ENCODE measurements around the gene ZBED6. TPM values are rescaled to one million over a fixed set of nuclear protein-coding genes. Genes with fewer than 3 reads are reported as not detected.
"Not testable (repeated sequence)": the region's sequence is repeated elsewhere in the genome, so short reads cannot be mapped to it uniquely, and the experiment has no call there.

The ZBED6 gene
- total and polyA plus RNA-seq, 9 donors: 7.0 to 23.9 (median 11.1) TPM

DNA sequence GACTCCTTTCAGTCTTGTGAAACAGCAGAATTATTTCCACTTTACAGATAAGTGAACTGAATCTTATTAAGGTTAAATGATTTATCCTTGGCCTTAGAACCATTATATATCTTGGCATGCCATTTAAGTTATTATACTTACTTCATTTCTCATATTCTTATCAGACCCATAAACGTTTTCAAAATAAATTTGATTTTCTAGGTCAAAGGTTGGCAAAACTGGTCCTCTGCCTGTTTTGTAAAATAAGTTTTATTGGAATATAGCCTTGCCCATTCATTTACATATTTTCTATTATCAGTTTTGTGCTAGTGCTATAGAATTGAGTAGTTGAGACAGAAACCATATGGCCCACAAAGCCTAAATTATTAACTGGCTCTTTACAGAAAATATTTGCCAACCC, 33.1 kb downstream of the ZBED6 start:
- Histone ChIP-seq H3K27me3 (ENCODE audit: control insufficient read depth, insufficient read depth, low read length) (no peaks in the 10 kb centered on the region), H3K36me3 (ENCODE audit: control insufficient read depth, insufficient read depth, low read length) (peaks cover 30% of the 10 kb centered on the region), H3K9me3 (replicated peaks; ENCODE audit: control insufficient read depth, low read depth, low read length) (no peaks in the 10 kb centered on the region), H3K4me1 (ENCODE audit: control insufficient read depth, insufficient read depth, low read length) (no peaks in the 10 kb centered on the region), H3K27ac (ENCODE audit: low read length) (no peak overlapping the region), H3K4me3 (ENCODE audit: low read length) (no peak overlapping the region)
- no peak for DNase-seq
- no CpG with 5 or more reads among the region's 1 CpG for WGBS (ENCODE audit: insufficient coverage)

DNA sequence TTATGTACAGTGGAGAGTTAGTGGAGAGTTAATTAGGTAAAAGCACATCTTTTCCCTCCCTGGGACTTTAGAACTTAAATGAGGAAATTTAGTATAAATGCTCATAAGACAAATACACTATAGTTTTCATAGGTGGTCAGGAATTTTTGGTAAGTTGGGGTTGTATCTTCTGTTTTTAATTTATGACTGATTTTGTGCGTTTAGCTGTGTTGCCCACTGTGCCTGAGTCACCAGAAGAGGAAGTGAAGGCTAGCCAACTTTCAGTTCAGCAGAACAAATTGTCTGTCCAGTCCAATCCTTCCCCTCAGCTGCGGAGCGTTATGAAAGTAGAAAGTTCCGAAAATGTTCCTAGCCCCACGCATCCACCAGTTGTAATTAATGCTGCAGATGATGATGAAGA, 33.8 kb downstream of the ZBED6 start:
- H3K9me3 ChIP-seq (replicated peaks; ENCODE audit: control insufficient read depth, low read depth, low read length); H3K27me3 ChIP-seq (ENCODE audit: control insufficient read depth, insufficient read depth, low read length); H3K4me1 ChIP-seq (ENCODE audit: control insufficient read depth, insufficient read depth, low read length); H3K27ac ChIP-seq (ENCODE audit: low read length); DNase-seq; H3K4me3 ChIP-seq (ENCODE audit: low read length): not testable (repeated sequence)
- peaks cover 35% of the 10 kb centered on the region for H3K36me3 ChIP-seq (ENCODE audit: control insufficient read depth, insufficient read depth, low read length)
- WGBS (ENCODE audit: insufficient coverage): 100% methylated on average over 3 of the region's 5 CpGs

DNA sequence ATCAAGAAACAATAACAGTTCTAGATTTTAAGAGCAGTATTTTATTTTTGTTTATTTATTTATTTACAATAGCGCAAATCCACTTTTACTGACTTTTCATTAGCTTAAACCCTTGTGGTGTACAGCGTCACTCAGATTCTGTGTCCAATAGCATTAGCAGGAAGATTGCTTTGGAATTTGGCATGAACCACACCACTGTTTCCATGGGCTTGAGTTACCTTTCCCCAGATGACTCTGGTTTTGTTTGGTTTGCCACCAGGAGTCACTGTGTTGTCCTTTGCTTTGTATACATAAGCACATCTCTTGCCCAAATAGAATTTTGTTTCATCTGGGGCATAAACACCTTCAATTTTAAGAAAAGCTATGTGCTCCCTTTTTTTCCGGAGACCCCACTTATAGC, 40.1 kb downstream of the ZBED6 start:
- Histone ChIP-seq H3K9me3 (replicated peaks; ENCODE audit: control insufficient read depth, low read depth, low read length) (no peaks in the 10 kb centered on the region), H3K4me1 (ENCODE audit: control insufficient read depth, insufficient read depth, low read length) (no peaks in the 10 kb centered on the region), H3K36me3 (ENCODE audit: control insufficient read depth, insufficient read depth, low read length) (peaks cover 62% of the 10 kb centered on the region), H3K4me3 (ENCODE audit: low read length) (no peak overlapping the region), H3K27me3 (ENCODE audit: control insufficient read depth, insufficient read depth, low read length) (no peaks in the 10 kb centered on the region), H3K27ac (ENCODE audit: low read length) (no peak overlapping the region)
- no peak for DNase-seq
- 100% methylated on average over 1 of the region's 3 CpGs for WGBS (ENCODE audit: insufficient coverage)

DNA sequence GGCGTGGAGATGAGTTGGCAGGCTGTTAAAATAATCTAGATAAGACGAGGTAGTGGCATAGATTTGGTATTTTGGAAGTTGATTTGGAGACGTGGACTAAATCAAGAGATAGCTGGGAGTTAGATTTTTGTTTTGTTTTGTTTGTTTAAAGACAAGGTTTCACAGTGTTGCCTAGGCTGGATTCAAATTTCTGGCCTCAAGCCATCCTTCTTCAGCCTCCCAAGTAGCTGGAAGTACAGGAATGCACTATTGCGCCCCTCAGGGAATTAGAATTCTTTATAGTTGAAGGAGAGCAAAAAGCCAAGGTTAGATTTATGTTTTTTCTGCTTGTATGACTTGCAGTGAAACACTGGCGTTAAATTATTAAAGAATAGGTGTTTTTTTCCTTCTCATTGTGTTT, 43.7 kb downstream of the ZBED6 start:
- H3K36me3 ChIP-seq (ENCODE audit: control insufficient read depth, insufficient read depth, low read length): peaks cover 48% of the 10 kb centered on the region
- H3K9me3 ChIP-seq (replicated peaks; ENCODE audit: control insufficient read depth, low read depth, low read length): no peaks in the 10 kb centered on the region
- no peaks in the 10 kb centered on the region for H3K27me3 ChIP-seq (ENCODE audit: control insufficient read depth, insufficient read depth, low read length)
- peak; percentile 61 for DNase-seq
- no peak overlapping the region for H3K27ac ChIP-seq (ENCODE audit: low read length)
- no peak overlapping the region for H3K4me3 ChIP-seq (ENCODE audit: low read length)
- H3K4me1 ChIP-seq (ENCODE audit: control insufficient read depth, insufficient read depth, low read length): no peaks in the 10 kb centered on the region
- 56% methylated on average over 4 of the region's 5 CpGs for WGBS (ENCODE audit: insufficient coverage)

DNA sequence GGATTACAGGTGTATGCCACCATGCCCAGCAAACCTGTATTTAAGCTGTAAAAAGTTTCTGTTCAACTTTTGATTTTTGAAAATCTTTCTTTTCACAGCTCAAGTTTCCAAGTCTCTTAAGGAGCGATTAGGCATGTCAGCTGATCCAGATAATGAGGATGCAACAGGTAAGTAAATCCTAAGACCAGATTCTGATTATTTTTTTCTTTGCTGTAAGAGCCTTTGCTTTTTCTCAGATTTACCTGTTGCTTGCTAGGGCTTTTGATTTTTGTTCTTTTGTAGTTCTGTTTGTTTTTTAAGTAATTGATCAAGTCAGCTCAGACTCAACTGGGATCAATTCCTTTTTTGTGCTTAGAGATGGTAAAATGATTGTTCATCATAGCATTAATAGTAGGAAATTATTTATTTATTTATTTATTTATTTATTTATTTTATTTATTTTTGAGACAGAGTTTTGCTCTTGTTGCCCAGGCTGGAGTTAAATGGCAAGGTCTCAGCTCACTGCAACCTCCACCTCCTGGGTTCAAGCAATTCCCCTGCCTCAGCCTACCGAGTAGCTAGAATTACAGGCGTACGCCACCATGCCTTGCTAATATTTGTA, 44.9 kb downstream of the ZBED6 start:
- no peak overlapping the region for H3K27ac ChIP-seq (ENCODE audit: low read length)
- WGBS (ENCODE audit: insufficient coverage): no CpG with 5 or more reads among the region's 4 CpGs
- H3K36me3 ChIP-seq (ENCODE audit: control insufficient read depth, insufficient read depth, low read length): peaks cover 52% of the 10 kb centered on the region
- H3K27me3 ChIP-seq (ENCODE audit: control insufficient read depth, insufficient read depth, low read length): no peaks in the 10 kb centered on the region
- H3K4me1 ChIP-seq (ENCODE audit: control insufficient read depth, insufficient read depth, low read length): no peaks in the 10 kb centered on the region
- DNase-seq: no peak
- no peak overlapping the region for H3K4me3 ChIP-seq (ENCODE audit: low read length)
- no peaks in the 10 kb centered on the region for H3K9me3 ChIP-seq (replicated peaks; ENCODE audit: control insufficient read depth, low read depth, low read length)

DNA sequence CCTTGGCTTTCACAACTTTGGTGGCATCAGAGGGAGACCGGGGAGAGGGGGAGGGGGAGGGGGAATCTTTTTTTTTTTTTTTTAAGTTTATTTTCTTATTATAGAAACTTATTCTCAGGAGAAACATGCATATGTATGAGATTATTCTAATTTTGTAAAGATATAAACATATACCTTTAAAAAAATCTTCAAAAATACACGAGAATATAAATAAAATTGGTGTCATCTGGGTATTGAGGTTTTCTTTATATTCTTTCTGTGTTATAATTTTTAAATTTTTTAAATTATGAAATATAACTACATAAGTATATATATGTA, 47.1 kb downstream of the ZBED6 start:
- no peaks in the 10 kb centered on the region for H3K27me3 ChIP-seq (ENCODE audit: control insufficient read depth, insufficient read depth, low read length)
- H3K4me3 ChIP-seq (ENCODE audit: low read length): no peak overlapping the region
- H3K27ac ChIP-seq (ENCODE audit: low read length): no peak overlapping the region
- no peaks in the 10 kb centered on the region for H3K9me3 ChIP-seq (replicated peaks; ENCODE audit: control insufficient read depth, low read depth, low read length)
- WGBS (ENCODE audit: insufficient coverage): no CpG with 5 or more reads among the region's 2 CpGs
- no peaks in the 10 kb centered on the region for H3K4me1 ChIP-seq (ENCODE audit: control insufficient read depth, insufficient read depth, low read length)
- H3K36me3 ChIP-seq (ENCODE audit: control insufficient read depth, insufficient read depth, low read length): peaks cover 43% of the 10 kb centered on the region
- DNase-seq: no peak

DNA sequence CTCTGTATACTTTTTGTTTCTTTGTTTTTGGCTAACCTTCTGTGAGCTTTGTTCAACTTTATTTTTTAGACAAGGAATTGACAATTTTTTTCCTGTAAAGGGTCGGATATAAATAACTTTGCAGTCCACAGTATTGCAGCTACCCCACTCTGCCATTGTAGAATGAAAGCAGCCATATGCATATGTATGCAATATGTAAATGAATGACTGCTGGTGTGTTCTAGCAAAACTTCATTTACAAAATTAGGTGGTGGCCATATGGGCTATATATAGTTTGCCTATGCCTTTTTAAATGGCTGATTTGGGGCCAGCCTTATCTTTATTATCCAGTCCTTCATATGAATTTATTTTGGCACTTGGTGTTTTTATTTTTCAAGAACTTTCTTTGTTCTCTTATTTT, 48.0 kb downstream of the ZBED6 start:
- Histone ChIP-seq H3K27ac (ENCODE audit: low read length) (no peak overlapping the region), H3K4me1 (ENCODE audit: control insufficient read depth, insufficient read depth, low read length) (no peaks in the 10 kb centered on the region)

More for the DNA sequence above, 48.0 kb downstream of the ZBED6 start:
- Histone ChIP-seq H3K27me3 (ENCODE audit: control insufficient read depth, insufficient read depth, low read length) (no peaks in the 10 kb centered on the region), H3K4me3 (ENCODE audit: low read length) (no peak overlapping the region), H3K36me3 (ENCODE audit: control insufficient read depth, insufficient read depth, low read length) (peaks cover 44% of the 10 kb centered on the region), H3K9me3 (replicated peaks; ENCODE audit: control insufficient read depth, low read depth, low read length) (no peaks in the 10 kb centered on the region)
- DNase-seq: no peak
- no CpG with 5 or more reads among the region's 1 CpG for WGBS (ENCODE audit: insufficient coverage)

Other genes with a start within 250 kb of the ZBED6 start
- gene ATP2B4, start 168.8 kb upstream of the ZBED6 start, total RNA-seq: 57.1 TPM
- gene ATP2B4, start 168.8 kb upstream of the ZBED6 start, polyA plus RNA-seq (ENCODE audit: insufficient read depth in 1 of 8, insufficient read length in 8 of 8, low replicate concordance in 1 of 8): 100 to 1,000 TPM in 1 of 8 donors, 10 to 100 TPM in 7; 70.6 to 104 (median 80.8) TPM
- gene LAX1, start 30.4 kb upstream of the ZBED6 start, total RNA-seq: 0.22 TPM
- under 1 TPM; 0.07 to 0.29 (median 0.11) TPM for gene LAX1, start 30.4 kb upstream of the ZBED6 start, polyA plus RNA-seq (ENCODE audit: insufficient read depth in 1 of 8, insufficient read length in 8 of 8, low replicate concordance in 1 of 8)
- gene ZC3H11A, start within 50 bp of the ZBED6 start, total RNA-seq: 99.7 TPM
- 100 to 1,000 TPM in 1 of 8 donors, 10 to 100 TPM in 7; 78.2 to 101 (median 87.9) TPM for gene ZC3H11A, start within 50 bp of the ZBED6 start, polyA plus RNA-seq (ENCODE audit: insufficient read depth in 1 of 8, insufficient read length in 8 of 8, low replicate concordance in 1 of 8)
- gene SNRPE, start 66.0 kb downstream of the ZBED6 start, total RNA-seq: 137 TPM
- gene SNRPE, start 66.0 kb downstream of the ZBED6 start, polyA plus RNA-seq (ENCODE audit: insufficient read depth in 1 of 8, insufficient read length in 8 of 8, low replicate concordance in 1 of 8): 100 to 1,000 TPM; 157 to 234 (median 179) TPM